T-helper 1 cell treated with Interleukin-12 subunit alpha and Interleukin-12 subunit beta and Interleukin-4 antibody, amounts not matched to agents 30 ng/mL and 1 ng/mL, for 36 hours (primary cell): Measurements from ENCODE around the gene TCEAL3. TPM values are rescaled to one million over a fixed set of nuclear protein-coding genes. Genes with fewer than 3 reads are reported as not detected.
"Not testable (repeated sequence)": the region's sequence is repeated elsewhere in the genome, so short reads cannot be mapped to it uniquely, and the experiment has no call there.

Experiments used
- intact Hi-C: fragments of 100-400 bp; cut with micrococcal nuclease; formaldehyde crosslinking; loops from one replicate; pipeline ENCODE4 v1.15.1; 2024
- total RNA-seq: library from RNA; stranded (reverse); gene quantifications from 2 replicates; pipeline ENCODE4 v1.2.3, GENCODE V29; 2022

TCEAL3 gene
- total RNA-seq, 1 donor from 2014 or later = 0.49 TPM

DNA sequence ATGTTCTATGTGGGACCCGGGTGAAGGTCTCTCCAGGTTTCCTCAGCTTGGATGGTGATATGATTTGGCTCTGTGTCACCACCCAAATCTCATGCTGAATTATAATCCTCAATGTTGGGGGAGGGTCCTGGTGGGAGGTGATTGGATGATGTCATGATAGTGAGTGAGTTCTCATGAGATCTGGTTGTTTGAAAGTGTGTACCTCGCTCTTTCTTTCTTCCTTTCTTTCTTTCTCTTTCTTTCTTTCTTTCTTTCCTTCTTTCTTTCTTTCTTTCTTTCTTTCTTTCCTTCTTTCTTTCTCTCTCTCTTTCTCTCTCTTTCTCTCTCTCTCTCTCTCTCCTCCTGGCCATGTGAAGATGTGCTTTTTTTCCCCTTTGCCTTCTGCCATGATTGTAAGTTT is 51.7 kb downstream of the TCEAL3 start:
- intact Hi-C loops = not testable (repeated sequence)

Other genes starting within 250 kb of the TCEAL3 start
- 5.3 and 7.4 TPM in 2 replicates for gene BEX3, start 231.4 kb upstream of the TCEAL3 start, total RNA-seq
- gene RAB40A, start 88.5 kb upstream of the TCEAL3 start, total RNA-seq = 0.20 and 0.32 TPM in 2 replicates
- 1.5 and 2.5 TPM in 2 replicates for gene TCEAL4, start 22.4 kb upstream of the TCEAL3 start, total RNA-seq
- gene TCEAL1, start 21.0 kb downstream of the TCEAL3 start, total RNA-seq = 2.4 and 2.8 TPM in 2 replicates
- gene MORF4L2, start 78.7 kb downstream of the TCEAL3 start, total RNA-seq = 120 and 134 TPM in 2 replicates
- not detected in 2 replicates for gene TMEM31, start 102.9 kb downstream of the TCEAL3 start, total RNA-seq
- gene PLP1, start 168.9 kb downstream of the TCEAL3 start, total RNA-seq = not detected in 2 replicates
- gene RAB9B, start 224.3 kb downstream of the TCEAL3 start, total RNA-seq = 0.56 and 0.64 TPM in 2 replicates